GM12891 (cell line): ENCODE results near the gene MRPL12.

Source experiments
- POLR2AphosphoS5 ChIP-seq: IDR thresholded peaks from 2 replicates; pipeline ENCODE4 v1.6.1; 2011; ENCODE audit warnings: low read depth, low read length, control low read depth
- SPI1 ChIP-seq: IDR thresholded peaks from 2 replicates; pipeline ENCODE4 v1.6.1; 2011; ENCODE audit warnings: low read depth, low read length, control low read depth

- TF ChIP-seq POLR2AphosphoS5: no peak; the same call in 1 of the 2 replicates
- TF ChIP-seq SPI1: no peak
These were observed 9.9 kb downstream of the MRPL12 start for GRCh38 chr17:81713004-81713555.
